ENCODE measurements around the gene ZSWIM4. TPM values are rescaled to one million over a fixed set of nuclear protein-coding genes. Genes with fewer than 3 reads are reported as not detected.

ZSWIM4 gene
- total and polyA plus RNA-seq, 2 of the 13 experiments (the other 11 are each of a cell fraction or from before 2014, with no cell fraction given): 0.33 to 0.86 TPM

DNA sequence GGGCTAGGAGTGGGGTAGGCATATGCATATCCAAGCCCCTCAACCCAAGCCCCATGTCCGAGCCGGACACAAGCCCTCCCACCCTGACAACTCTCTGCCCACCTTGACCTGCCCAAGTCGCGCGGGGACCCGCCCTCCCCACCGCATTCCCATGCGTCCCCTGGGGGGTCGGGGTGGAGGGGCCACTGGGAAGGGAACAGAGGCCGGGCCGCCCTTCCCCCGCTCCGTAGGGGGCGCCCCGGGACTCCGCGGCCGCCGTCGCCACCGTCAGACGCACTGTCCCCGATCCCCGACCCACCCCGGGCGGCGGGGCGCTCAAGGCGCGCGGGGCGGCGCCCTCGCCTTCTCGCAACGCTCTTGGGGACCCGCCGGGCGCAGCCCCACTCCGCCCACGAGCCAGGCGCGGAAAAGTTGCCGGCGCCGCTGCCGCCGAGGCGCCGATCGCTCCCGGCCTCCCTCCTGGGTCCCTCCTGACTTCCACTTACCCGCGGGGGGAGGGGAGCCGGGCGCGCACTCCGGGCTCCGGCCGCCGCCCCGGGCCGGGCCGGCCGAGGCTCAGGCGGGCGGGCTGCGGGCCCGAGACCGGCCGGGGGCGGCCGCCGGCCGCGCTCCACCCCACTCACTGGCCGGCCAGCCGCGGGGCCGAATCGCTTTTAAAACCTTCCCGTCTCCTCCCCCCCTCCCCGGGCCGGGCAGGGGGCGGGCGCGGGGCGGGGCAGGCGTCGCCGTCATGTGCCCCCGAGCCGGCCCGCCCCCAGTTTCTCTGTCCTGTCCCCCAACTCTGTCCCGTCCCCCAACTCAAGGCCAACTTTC, 47.3 kb downstream of the ZSWIM4 start (continued):
- TF ChIP-seq NKX3-1 (CRISPR knock-in tag; IDR thresholded peaks at IDR 0.05) (peak; percentile 30; the same call in 1 of the 2 replicates), STAG1 (CRISPR knock-in tag; IDR thresholded peaks at IDR 0.05) (peak; percentile 36; the same call in 1 of the 2 replicates), GABPB1 (CRISPR knock-in tag; IDR thresholded peaks at IDR 0.05) (no peak; the same call in 1 of the 2 replicates), SP2 (CRISPR knock-in tag; IDR thresholded peaks at IDR 0.05) (no peak), DMAP1 (CRISPR knock-in tag; IDR thresholded peaks at IDR 0.05) (no peak; the same call in 1 of the 2 replicates), ZNF260 (CRISPR knock-in tag; IDR thresholded peaks at IDR 0.05; ENCODE audit: borderline replicate concordance, low read depth) (no peak), CREM (IDR thresholded peaks at IDR 0.05) (no peak), CREM (CRISPR knock-in tag; IDR thresholded peaks at IDR 0.05) (no peak), SNRNP70 (IDR thresholded peaks at IDR 0.05; ENCODE audit: low read depth, low read length) (no peak), MED1 (CRISPR knock-in tag; IDR thresholded peaks at IDR 0.05) (peak; percentile 11), TAF1 (CRISPR knock-in tag; IDR thresholded peaks at IDR 0.05) (peak; percentile 21; the same call in 1 of the 2 replicates), SNAPC2 (CRISPR knock-in tag; IDR thresholded peaks at IDR 0.05) (no peak)
- TF ChIP-seq, protein P1, sequence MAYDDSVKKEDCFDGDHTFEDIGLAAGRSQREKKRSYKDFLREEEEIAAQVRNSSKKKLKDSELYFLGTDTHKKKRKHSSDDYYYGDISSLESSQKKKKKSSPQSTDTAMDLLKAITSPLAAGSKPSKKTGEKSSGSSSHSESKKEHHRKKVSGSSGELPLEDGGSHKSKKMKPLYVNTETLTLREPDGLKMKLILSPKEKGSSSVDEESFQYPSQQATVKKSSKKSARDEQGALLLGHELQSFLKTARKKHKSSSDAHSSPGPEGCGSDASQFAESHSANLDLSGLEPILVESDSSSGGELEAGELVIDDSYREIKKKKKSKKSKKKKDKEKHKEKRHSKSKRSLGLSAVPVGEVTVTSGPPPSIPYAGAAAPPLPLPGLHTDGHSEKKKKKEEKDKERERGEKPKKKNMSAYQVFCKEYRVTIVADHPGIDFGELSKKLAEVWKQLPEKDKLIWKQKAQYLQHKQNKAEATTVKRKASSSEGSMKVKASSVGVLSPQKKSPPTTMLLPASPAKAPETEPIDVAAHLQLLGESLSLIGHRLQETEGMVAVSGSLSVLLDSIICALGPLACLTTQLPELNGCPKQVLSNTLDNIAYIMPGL (CRISPR knock-in tag; IDR thresholded peaks at IDR 0.05; ENCODE audit: borderline replicate concordance in 1 of 2, low read depth in 1 of 2): peak; percentile 84
- TF ChIP-seq, protein P2, sequence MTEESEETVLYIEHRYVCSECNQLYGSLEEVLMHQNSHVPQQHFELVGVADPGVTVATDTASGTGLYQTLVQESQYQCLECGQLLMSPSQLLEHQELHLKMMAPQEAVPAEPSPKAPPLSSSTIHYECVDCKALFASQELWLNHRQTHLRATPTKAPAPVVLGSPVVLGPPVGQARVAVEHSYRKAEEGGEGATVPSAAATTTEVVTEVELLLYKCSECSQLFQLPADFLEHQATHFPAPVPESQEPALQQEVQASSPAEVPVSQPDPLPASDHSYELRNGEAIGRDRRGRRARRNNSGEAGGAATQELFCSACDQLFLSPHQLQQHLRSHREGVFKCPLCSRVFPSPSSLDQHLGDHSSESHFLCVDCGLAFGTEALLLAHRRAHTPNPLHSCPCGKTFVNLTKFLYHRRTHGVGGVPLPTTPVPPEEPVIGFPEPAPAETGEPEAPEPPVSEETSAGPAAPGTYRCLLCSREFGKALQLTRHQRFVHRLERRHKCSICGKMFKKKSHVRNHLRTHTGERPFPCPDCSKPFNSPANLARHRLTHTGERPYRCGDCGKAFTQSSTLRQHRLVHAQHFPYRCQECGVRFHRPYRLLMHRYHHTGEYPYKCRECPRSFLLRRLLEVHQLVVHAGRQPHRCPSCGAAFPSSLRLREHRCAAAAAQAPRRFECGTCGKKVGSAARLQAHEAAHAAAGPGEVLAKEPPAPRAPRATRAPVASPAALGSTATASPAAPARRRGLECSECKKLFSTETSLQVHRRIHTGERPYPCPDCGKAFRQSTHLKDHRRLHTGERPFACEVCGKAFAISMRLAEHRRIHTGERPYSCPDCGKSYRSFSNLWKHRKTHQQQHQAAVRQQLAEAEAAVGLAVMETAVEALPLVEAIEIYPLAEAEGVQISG (CRISPR knock-in tag; IDR thresholded peaks at IDR 0.05): no peak
- TF ChIP-seq, protein P3, sequence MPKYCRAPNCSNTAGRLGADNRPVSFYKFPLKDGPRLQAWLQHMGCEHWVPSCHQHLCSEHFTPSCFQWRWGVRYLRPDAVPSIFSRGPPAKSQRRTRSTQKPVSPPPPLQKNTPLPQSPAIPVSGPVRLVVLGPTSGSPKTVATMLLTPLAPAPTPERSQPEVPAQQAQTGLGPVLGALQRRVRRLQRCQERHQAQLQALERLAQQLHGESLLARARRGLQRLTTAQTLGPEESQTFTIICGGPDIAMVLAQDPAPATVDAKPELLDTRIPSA (CRISPR knock-in tag; IDR thresholded peaks at IDR 0.05; ENCODE audit: borderline replicate concordance): no peak
- TF ChIP-seq, protein P4, sequence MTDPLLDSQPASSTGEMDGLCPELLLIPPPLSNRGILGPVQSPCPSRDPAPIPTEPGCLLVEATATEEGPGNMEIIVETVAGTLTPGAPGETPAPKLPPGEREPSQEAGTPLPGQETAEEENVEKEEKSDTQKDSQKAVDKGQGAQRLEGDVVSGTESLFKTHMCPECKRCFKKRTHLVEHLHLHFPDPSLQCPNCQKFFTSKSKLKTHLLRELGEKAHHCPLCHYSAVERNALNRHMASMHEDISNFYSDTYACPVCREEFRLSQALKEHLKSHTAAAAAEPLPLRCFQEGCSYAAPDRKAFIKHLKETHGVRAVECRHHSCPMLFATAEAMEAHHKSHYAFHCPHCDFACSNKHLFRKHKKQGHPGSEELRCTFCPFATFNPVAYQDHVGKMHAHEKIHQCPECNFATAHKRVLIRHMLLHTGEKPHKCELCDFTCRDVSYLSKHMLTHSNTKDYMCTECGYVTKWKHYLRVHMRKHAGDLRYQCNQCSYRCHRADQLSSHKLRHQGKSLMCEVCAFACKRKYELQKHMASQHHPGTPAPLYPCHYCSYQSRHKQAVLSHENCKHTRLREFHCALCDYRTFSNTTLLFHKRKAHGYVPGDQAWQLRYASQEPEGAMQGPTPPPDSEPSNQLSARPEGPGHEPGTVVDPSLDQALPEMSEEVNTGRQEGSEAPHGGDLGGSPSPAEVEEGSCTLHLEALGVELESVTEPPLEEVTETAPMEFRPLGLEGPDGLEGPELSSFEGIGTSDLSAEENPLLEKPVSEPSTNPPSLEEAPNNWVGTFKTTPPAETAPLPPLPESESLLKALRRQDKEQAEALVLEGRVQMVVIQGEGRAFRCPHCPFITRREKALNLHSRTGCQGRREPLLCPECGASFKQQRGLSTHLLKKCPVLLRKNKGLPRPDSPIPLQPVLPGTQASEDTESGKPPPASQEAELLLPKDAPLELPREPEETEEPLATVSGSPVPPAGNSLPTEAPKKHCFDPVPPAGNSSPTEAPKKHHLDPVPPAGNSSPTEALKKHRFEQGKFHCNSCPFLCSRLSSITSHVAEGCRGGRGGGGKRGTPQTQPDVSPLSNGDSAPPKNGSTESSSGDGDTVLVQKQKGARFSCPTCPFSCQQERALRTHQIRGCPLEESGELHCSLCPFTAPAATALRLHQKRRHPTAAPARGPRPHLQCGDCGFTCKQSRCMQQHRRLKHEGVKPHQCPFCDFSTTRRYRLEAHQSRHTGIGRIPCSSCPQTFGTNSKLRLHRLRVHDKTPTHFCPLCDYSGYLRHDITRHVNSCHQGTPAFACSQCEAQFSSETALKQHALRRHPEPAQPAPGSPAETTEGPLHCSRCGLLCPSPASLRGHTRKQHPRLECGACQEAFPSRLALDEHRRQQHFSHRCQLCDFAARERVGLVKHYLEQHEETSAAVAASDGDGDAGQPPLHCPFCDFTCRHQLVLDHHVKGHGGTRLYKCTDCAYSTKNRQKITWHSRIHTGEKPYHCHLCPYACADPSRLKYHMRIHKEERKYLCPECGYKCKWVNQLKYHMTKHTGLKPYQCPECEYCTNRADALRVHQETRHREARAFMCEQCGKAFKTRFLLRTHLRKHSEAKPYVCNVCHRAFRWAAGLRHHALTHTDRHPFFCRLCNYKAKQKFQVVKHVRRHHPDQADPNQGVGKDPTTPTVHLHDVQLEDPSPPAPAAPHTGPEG (CRISPR knock-in tag; IDR thresholded peaks at IDR 0.05): no peak
- TF ChIP-seq, protein P5, sequence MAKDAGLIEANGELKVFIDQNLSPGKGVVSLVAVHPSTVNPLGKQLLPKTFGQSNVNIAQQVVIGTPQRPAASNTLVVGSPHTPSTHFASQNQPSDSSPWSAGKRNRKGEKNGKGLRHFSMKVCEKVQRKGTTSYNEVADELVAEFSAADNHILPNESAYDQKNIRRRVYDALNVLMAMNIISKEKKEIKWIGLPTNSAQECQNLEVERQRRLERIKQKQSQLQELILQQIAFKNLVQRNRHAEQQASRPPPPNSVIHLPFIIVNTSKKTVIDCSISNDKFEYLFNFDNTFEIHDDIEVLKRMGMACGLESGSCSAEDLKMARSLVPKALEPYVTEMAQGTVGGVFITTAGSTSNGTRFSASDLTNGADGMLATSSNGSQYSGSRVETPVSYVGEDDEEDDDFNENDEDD (CRISPR knock-in tag; IDR thresholded peaks at IDR 0.05; ENCODE audit: borderline replicate concordance): no peak
